Activated naive CD4-positive, alpha-beta T cell treated with anti-CD3 and anti-CD28 coated beads, Interleukin-2, amount 10 ng/mL, durations not matched to agents 7 days and 5 days (primary cell): ENCODE results near the gene POLR3E.
"Not testable (repeated sequence)": the region's sequence is repeated elsewhere in the genome, so short reads cannot be mapped to it uniquely, and the experiment has no call there.

ENCODE experiments used
- CTCF ChIA-PET: fragments of 350-600 bp; sonication (Branson Sonifier 250); formaldehyde crosslinking; loops from one replicate; lab custom pipeline; 2021; ENCODE audit warnings: antibody characterized with exemption; lab: Charles Lee
- DNase-seq: peaks from one replicate; pipeline ENCODE4 v3.0.0-alpha.2; 2020
- H3K27ac Mint-ChIP-seq: one replicate; pipeline ENCODE4 v1.8.0; 2021; ENCODE audit warnings: mild to moderate bottlenecking, moderate library complexity, mixed read lengths
- H3K27me3 Mint-ChIP-seq: one replicate; pipeline ENCODE4 v1.8.0; 2021; ENCODE audit warnings: mild to moderate bottlenecking, mixed read lengths
- H3K36me3 Mint-ChIP-seq: one replicate; pipeline ENCODE4 v1.8.0; 2021; ENCODE audit warnings: mixed read lengths
- H3K4me1 Mint-ChIP-seq: one replicate; pipeline ENCODE4 v1.8.0; 2021; ENCODE audit warnings: mixed read lengths
- H3K4me3 Mint-ChIP-seq: one replicate; pipeline ENCODE4 v1.8.0; 2021; ENCODE audit warnings: mild to moderate bottlenecking, moderate library complexity, mixed read lengths
- H3K9me3 Mint-ChIP-seq: one replicate; pipeline ENCODE4 v1.8.0; 2021; ENCODE audit warnings: mixed read lengths

The POLR3E gene

GRCh38 chr16:22337849-22338635 is 40.8 kb downstream of the POLR3E start:
- Mint-ChIP-seq H3K27ac (peak overlapping the region; percentile 9), H3K27me3 (no peaks in the 10 kb centered on the region), H3K4me3 (no peak overlapping the region), H3K9me3 (peaks cover 39% of the 10 kb centered on the region), H3K36me3 (peaks cover 90% of the 10 kb centered on the region), H3K4me1 (peaks cover 18% of the 10 kb centered on the region)
- CTCF ChIA-PET: interaction anchor here (1.2 kb wide), 2 partner anchors 19 to 1150 kb away, joined by 3 to 4 read pairs; no protein-coding TSS in a partner anchor
- DNase-seq: no peak

GRCh38 chr16:22340945-22341344 is 43.7 kb downstream of the POLR3E start:
- peaks cover 18% of the 10 kb centered on the region for H3K4me1 Mint-ChIP-seq
- no peak overlapping the region for H3K27ac Mint-ChIP-seq
- peaks cover 39% of the 10 kb centered on the region for H3K9me3 Mint-ChIP-seq
- no peaks in the 10 kb centered on the region for H3K27me3 Mint-ChIP-seq
- CTCF ChIA-PET: no interaction called here
- H3K4me3 Mint-ChIP-seq: no peak overlapping the region
- DNase-seq: no peak
- peaks cover 81% of the 10 kb centered on the region for H3K36me3 Mint-ChIP-seq

- Mint-ChIP-seq H3K4me3 (no peak overlapping the region), H3K4me1 (peaks cover 14% of the 10 kb centered on the region), H3K36me3 (peaks cover 80% of the 10 kb centered on the region), H3K9me3 (peaks cover 27% of the 10 kb centered on the region), H3K27ac (no peak overlapping the region), H3K27me3 (no peaks in the 10 kb centered on the region)
- DNase-seq: no peak
- CTCF ChIA-PET: no interaction called here
These were observed 44.9 kb downstream of the POLR3E start for GRCh38 chr16:22342082-22342481.

GRCh38 chr16:22346483-22346882 is 49.3 kb downstream of the POLR3E start:
- Mint-ChIP-seq H3K36me3 (peaks cover 77% of the 10 kb centered on the region), H3K27me3 (no peaks in the 10 kb centered on the region), H3K27ac (no peak overlapping the region), H3K4me3 (no peak overlapping the region), H3K9me3 (no peaks in the 10 kb centered on the region), H3K4me1 (peaks cover 6% of the 10 kb centered on the region)
- no peak for DNase-seq
- CTCF ChIA-PET: interaction anchor here (1.6 kb wide), 1 partner anchor 25 kb away, joined by 5 read pairs; no protein-coding TSS in a partner anchor

- H3K4me3 Mint-ChIP-seq: no peak overlapping the region
- peaks cover 2% of the 10 kb centered on the region for H3K9me3 Mint-ChIP-seq
- H3K36me3 Mint-ChIP-seq: peaks cover 76% of the 10 kb centered on the region
- CTCF ChIA-PET: interaction anchor here (1.6 kb wide), 1 partner anchor 26 kb away, joined by 5 read pairs; no protein-coding TSS in a partner anchor
- no peak overlapping the region for H3K27ac Mint-ChIP-seq
- no peak for DNase-seq
- H3K4me1 Mint-ChIP-seq: peaks cover 2% of the 10 kb centered on the region
- no peaks in the 10 kb centered on the region for H3K27me3 Mint-ChIP-seq
These were observed 50.1 kb downstream of the POLR3E start for GRCh38 chr16:22347100-22347820.

GRCh38 chr16:22348291-22348690 is 51.1 kb downstream of the POLR3E start:
- Mint-ChIP-seq H3K27me3 (no peaks in the 10 kb centered on the region), H3K9me3 (peaks cover 2% of the 10 kb centered on the region), H3K27ac (no peak overlapping the region), H3K4me1 (peaks cover 8% of the 10 kb centered on the region), H3K4me3 (no peak overlapping the region), H3K36me3 (peaks cover 74% of the 10 kb centered on the region)
- DNase-seq: no peak
- CTCF ChIA-PET: no interaction called here

- peaks cover 75% of the 10 kb centered on the region for H3K36me3 Mint-ChIP-seq
- H3K27me3 Mint-ChIP-seq, DNase-seq, H3K27ac Mint-ChIP-seq, CTCF ChIA-PET, H3K4me3 Mint-ChIP-seq, H3K9me3 Mint-ChIP-seq: not testable (repeated sequence)
- H3K4me1 Mint-ChIP-seq: peaks cover 33% of the 10 kb centered on the region
These were observed 53.8 kb downstream of the POLR3E start for GRCh38 chr16:22351017-22351416.

- H3K27ac Mint-ChIP-seq: no peak overlapping the region
- H3K36me3 Mint-ChIP-seq: peaks cover 65% of the 10 kb centered on the region
- CTCF ChIA-PET: interaction anchor here (0.5 kb wide), 1 partner anchor 141 kb away, joined by 3 read pairs; no protein-coding TSS in a partner anchor
- DNase-seq: no peak
- H3K4me1 Mint-ChIP-seq: peaks cover 39% of the 10 kb centered on the region
- peaks cover 2% of the 10 kb centered on the region for H3K9me3 Mint-ChIP-seq
- no peaks in the 10 kb centered on the region for H3K27me3 Mint-ChIP-seq
- no peak overlapping the region for H3K4me3 Mint-ChIP-seq
These were observed 54.9 kb downstream of the POLR3E start for GRCh38 chr16:22352140-22352539.

GRCh38 chr16:22352723-22353122 is 55.5 kb downstream of the POLR3E start:
- Mint-ChIP-seq H3K27me3 (no peaks in the 10 kb centered on the region), H3K4me3 (no peak overlapping the region), H3K9me3 (peaks cover 2% of the 10 kb centered on the region), H3K27ac (no peak overlapping the region), H3K4me1 (peaks cover 44% of the 10 kb centered on the region), H3K36me3 (peaks cover 62% of the 10 kb centered on the region)
- no peak for DNase-seq
- CTCF ChIA-PET: interaction anchor here (0.5 kb wide), 1 partner anchor 142 kb away, joined by 3 read pairs; no protein-coding TSS in a partner anchor

GRCh38 chr16:22353191-22353919 is 56.1 kb downstream of the POLR3E start:
- H3K4me3 Mint-ChIP-seq: no peak overlapping the region
- peaks cover 2% of the 10 kb centered on the region for H3K9me3 Mint-ChIP-seq
- H3K36me3 Mint-ChIP-seq: peaks cover 62% of the 10 kb centered on the region
- peak overlapping the region; percentile 77 for H3K27ac Mint-ChIP-seq
- H3K4me1 Mint-ChIP-seq: peaks cover 51% of the 10 kb centered on the region
- DNase-seq: no peak
- no peaks in the 10 kb centered on the region for H3K27me3 Mint-ChIP-seq
- CTCF ChIA-PET: interaction anchor here (0.6 to 1.0 kb wide), 3 partner anchors 20 to 1411 kb away, joined by 3 to 6 read pairs (median 3); no protein-coding TSS in a partner anchor

GRCh38 chr16:22353933-22354541 is 56.8 kb downstream of the POLR3E start:
- CTCF ChIA-PET: interaction anchor here (0.6 to 1.0 kb wide), 3 partner anchors 20 to 1412 kb away, joined by 3 to 6 read pairs (median 3); no protein-coding TSS in a partner anchor
- Mint-ChIP-seq H3K9me3 (peaks cover 2% of the 10 kb centered on the region), H3K4me3 (no peak overlapping the region), H3K27ac (peak overlapping the region; percentile 77), H3K27me3 (no peaks in the 10 kb centered on the region), H3K36me3 (peaks cover 58% of the 10 kb centered on the region), H3K4me1 (peaks cover 57% of the 10 kb centered on the region)
- no peak for DNase-seq

GRCh38 chr16:22355487-22355908 is 58.3 kb downstream of the POLR3E start:
- Mint-ChIP-seq H3K27ac (peak overlapping the region; percentile 80), H3K9me3 (peaks cover 2% of the 10 kb centered on the region), H3K4me1 (peaks cover 69% of the 10 kb centered on the region), H3K4me3 (no peak overlapping the region), H3K27me3 (no peaks in the 10 kb centered on the region), H3K36me3 (peaks cover 55% of the 10 kb centered on the region)
- CTCF ChIA-PET: interaction anchor here (0.6 kb wide), 1 partner anchor 20 kb away, joined by 3 read pairs; no protein-coding TSS in a partner anchor
- DNase-seq: no peak

GRCh38 chr16:22356930-22357634 is 59.9 kb downstream of the POLR3E start:
- Mint-ChIP-seq H3K4me3 (no peak overlapping the region), H3K27me3 (no peaks in the 10 kb centered on the region), H3K27ac (peak overlapping the region; percentile 98), H3K9me3 (no peaks in the 10 kb centered on the region), H3K4me1 (peaks cover 77% of the 10 kb centered on the region), H3K36me3 (peaks cover 49% of the 10 kb centered on the region)
- CTCF ChIA-PET: interaction anchor here (2.0 kb wide), 1 partner anchor 26 kb away, joined by 4 read pairs; no protein-coding TSS in a partner anchor
- DNase-seq: peak; percentile 28
